Measurements from ENCODE around the gene CHRM3.
"Not testable (repeated sequence)": the region's sequence is repeated elsewhere in the genome, so short reads cannot be mapped to it uniquely, and the experiment has no call there.

Gene CHRM3

GRCh38 chr1:239386453-239387303 lies at the start of gene CHRM3:
TSS of gene CHRM3 (plus strand) at chr1:239386568. CDS start at chr1:239907452, 520,884 bp downstream.
- Mint-ChIP-seq H3K27ac (no peak within 1 kb of the TSS), H3K4me1 (ENCODE audit: low read depth) (peaks cover 10% of the 10 kb centered on the region), H3K27me3 (ENCODE audit: low read depth) (peaks cover 61% of the 10 kb centered on the region), H3K36me3 (ENCODE audit: low read depth) (no peaks in the 10 kb centered on the region), H3K9me3 (no peaks in the 10 kb centered on the region), H3K4me3 (peak within 1 kb of the TSS; percentile 84)

- H3K27ac Mint-ChIP-seq: no peak overlapping the region
- H3K9me3 Mint-ChIP-seq: no peaks in the 10 kb centered on the region
- no peaks in the 10 kb centered on the region for H3K4me1 Mint-ChIP-seq (ENCODE audit: low read depth)
- H3K36me3 Mint-ChIP-seq (ENCODE audit: low read depth): no peaks in the 10 kb centered on the region
- H3K4me3 Mint-ChIP-seq: no peak overlapping the region
- H3K27me3 Mint-ChIP-seq (ENCODE audit: low read depth): no peaks in the 10 kb centered on the region
Observed at GRCh38 chr1:239337799-239338430, 48.5 kb upstream of the CHRM3 start.

GRCh38 chr1:239347776-239348175 lies 38.6 kb upstream of the CHRM3 start:
- Mint-ChIP-seq H3K27me3 (ENCODE audit: low read depth) (no peaks in the 10 kb centered on the region), H3K4me3 (no peak overlapping the region), H3K4me1 (ENCODE audit: low read depth) (no peaks in the 10 kb centered on the region), H3K36me3 (ENCODE audit: low read depth) (no peaks in the 10 kb centered on the region), H3K9me3 (no peaks in the 10 kb centered on the region), H3K27ac (no peak overlapping the region)

DNA sequence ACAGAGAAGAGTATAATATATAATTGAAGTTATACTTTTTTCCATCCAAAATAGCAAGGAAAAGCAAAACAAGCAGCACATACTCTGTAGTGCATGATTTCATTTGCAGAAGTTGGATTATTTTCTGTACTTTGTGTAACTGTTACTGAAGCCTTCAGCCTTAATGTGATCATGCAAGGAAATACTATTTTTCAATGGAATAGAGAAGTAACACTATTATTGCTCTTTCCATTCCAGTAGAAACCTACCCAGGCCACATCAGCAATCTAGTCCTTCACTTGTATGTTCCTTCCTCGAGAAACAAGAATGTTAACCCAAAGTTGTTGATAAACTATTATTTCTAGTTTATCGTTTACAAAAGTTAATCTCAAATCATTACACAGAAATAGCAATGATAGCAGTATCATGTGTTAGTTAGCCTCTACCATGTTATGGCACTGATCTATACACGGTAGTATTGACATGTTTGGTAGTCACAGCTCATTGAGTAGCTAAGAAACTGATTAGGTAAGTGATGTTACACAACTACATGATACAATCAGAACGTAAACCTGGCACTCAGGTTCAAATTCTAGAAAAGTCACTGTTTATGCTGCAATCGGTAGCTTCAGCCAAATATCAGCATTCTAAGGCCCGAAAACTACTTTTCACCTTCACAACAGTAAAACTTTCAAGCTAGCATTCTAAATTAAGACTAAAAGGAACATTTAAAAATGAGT lies 37.6 kb upstream of the CHRM3 start:
- Mint-ChIP-seq H3K36me3 (ENCODE audit: low read depth) (no peaks in the 10 kb centered on the region), H3K27ac (no peak overlapping the region), H3K9me3 (no peaks in the 10 kb centered on the region), H3K4me1 (ENCODE audit: low read depth) (no peaks in the 10 kb centered on the region), H3K4me3 (no peak overlapping the region), H3K27me3 (ENCODE audit: low read depth) (no peaks in the 10 kb centered on the region)

DNA sequence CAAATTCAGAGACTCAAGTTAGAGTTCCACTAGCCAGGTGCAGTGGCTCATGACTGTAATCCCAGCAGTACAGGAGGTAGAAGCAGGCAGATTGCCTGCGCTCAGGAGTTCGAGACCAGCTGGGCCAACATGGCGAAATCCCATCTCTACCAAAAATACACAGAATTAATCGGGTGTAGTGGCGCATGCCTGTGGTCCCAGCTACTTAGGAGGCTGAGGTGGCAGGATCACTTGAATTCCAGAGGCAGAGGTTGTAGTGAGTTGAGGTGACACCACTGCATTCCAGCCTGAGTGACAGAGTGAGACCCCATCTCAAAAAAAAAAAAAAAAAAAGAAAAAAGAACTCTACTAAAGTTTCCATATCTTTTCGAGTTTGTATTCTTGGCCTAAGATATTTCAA lies 36.7 kb upstream of the CHRM3 start:
- Mint-ChIP-seq H3K9me3 (no peaks in the 10 kb centered on the region), H3K27ac (no peak overlapping the region), H3K4me1 (ENCODE audit: low read depth) (no peaks in the 10 kb centered on the region), H3K27me3 (ENCODE audit: low read depth) (no peaks in the 10 kb centered on the region), H3K36me3 (ENCODE audit: low read depth) (no peaks in the 10 kb centered on the region), H3K4me3 (no peak overlapping the region)

GRCh38 chr1:239353536-239353935 lies 32.8 kb upstream of the CHRM3 start:
- H3K27ac Mint-ChIP-seq: no peak overlapping the region
- no peak overlapping the region for H3K4me3 Mint-ChIP-seq
- no peaks in the 10 kb centered on the region for H3K4me1 Mint-ChIP-seq (ENCODE audit: low read depth)
- no peaks in the 10 kb centered on the region for H3K9me3 Mint-ChIP-seq
- H3K27me3 Mint-ChIP-seq (ENCODE audit: low read depth): no peaks in the 10 kb centered on the region
- H3K36me3 Mint-ChIP-seq (ENCODE audit: low read depth): no peaks in the 10 kb centered on the region

- H3K27ac Mint-ChIP-seq: no peak overlapping the region
- no peaks in the 10 kb centered on the region for H3K36me3 Mint-ChIP-seq (ENCODE audit: low read depth)
- H3K27me3 Mint-ChIP-seq (ENCODE audit: low read depth): no peaks in the 10 kb centered on the region
- H3K4me1 Mint-ChIP-seq (ENCODE audit: low read depth): no peaks in the 10 kb centered on the region
- H3K9me3 Mint-ChIP-seq: no peaks in the 10 kb centered on the region
- H3K4me3 Mint-ChIP-seq: no peak overlapping the region
Observed at GRCh38 chr1:239354231-239354630, 32.1 kb upstream of the CHRM3 start.

GRCh38 chr1:239357867-239358266 lies 28.5 kb upstream of the CHRM3 start:
- Mint-ChIP-seq H3K27ac (no peak overlapping the region), H3K4me3 (no peak overlapping the region), H3K9me3 (no peaks in the 10 kb centered on the region), H3K27me3 (ENCODE audit: low read depth) (no peaks in the 10 kb centered on the region), H3K4me1 (ENCODE audit: low read depth) (no peaks in the 10 kb centered on the region), H3K36me3 (ENCODE audit: low read depth) (no peaks in the 10 kb centered on the region)

- Mint-ChIP-seq H3K9me3 (no peaks in the 10 kb centered on the region), H3K27ac (no peak overlapping the region), H3K36me3 (ENCODE audit: low read depth) (no peaks in the 10 kb centered on the region), H3K4me1 (ENCODE audit: low read depth) (no peaks in the 10 kb centered on the region), H3K27me3 (ENCODE audit: low read depth) (no peaks in the 10 kb centered on the region), H3K4me3 (no peak overlapping the region)
Observed at GRCh38 chr1:239361403-239361802, 25.0 kb upstream of the CHRM3 start.

DNA sequence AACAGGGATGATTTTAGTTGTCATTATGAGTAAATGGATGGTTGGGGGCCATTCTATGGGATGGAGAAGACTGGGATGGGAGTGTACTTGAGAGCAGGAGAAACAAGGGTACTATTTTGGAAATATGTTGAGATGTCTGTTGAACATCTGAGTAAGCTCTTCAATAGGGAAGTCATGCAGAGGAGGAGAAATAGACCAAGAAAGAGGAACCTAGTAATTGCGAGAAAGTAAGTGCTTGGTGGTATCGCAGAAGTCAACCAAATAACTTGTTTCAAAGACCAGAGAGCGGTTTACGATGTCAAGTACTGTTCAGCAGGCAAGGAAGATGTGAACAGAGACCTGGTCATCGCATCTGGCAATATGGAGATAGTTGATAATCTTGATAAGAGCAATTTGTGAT lies 22.4 kb upstream of the CHRM3 start:
- H3K27ac Mint-ChIP-seq: no peak overlapping the region

GRCh38 chr1:239367196-239367810 lies 19.1 kb upstream of the CHRM3 start:
- Mint-ChIP-seq H3K9me3 (no peaks in the 10 kb centered on the region), H3K27me3 (ENCODE audit: low read depth) (no peaks in the 10 kb centered on the region), H3K27ac (no peak overlapping the region), H3K4me1 (ENCODE audit: low read depth) (no peaks in the 10 kb centered on the region), H3K4me3 (no peak overlapping the region), H3K36me3 (ENCODE audit: low read depth) (no peaks in the 10 kb centered on the region)

More for the DNA sequence above, 22.4 kb upstream of the CHRM3 start:
- Mint-ChIP-seq H3K9me3 (no peaks in the 10 kb centered on the region), H3K4me1 (ENCODE audit: low read depth) (no peaks in the 10 kb centered on the region), H3K36me3 (ENCODE audit: low read depth) (no peaks in the 10 kb centered on the region), H3K4me3 (no peak overlapping the region), H3K27me3 (ENCODE audit: low read depth) (no peaks in the 10 kb centered on the region)

DNA sequence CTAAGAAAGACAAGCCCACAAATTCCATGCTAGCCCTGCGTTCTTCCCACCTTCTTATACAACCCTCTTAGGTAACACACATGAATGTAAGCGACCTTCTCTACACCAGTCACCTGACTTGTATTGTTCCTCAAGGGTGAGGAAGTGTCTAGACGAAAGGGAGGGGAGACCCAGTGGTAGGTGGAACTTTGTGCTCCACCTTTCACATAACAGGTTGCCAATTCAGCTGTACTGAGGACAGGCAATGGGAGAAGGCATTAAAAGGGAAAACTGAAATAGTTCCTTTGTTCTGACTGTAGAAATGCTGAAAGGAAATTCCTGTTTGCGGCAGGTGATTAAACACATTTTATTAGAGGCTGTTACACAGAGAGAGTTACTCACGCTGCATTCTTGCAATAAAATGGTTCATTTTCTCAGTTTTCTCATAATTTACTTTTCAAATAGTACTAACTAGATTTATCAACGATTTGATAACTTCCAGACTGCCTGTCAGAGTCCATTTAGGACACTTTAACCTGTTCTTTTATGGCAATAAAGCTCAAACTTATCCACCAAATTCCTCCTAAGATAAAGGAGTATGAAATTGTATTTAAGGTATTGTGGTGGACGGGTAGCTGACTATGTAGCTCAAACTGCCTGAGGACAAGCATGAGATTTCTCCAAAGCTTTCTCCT lies 17.8 kb upstream of the CHRM3 start:
- Mint-ChIP-seq H3K27ac (no peak overlapping the region), H3K9me3 (no peaks in the 10 kb centered on the region), H3K27me3 (ENCODE audit: low read depth) (no peaks in the 10 kb centered on the region), H3K4me1 (ENCODE audit: low read depth) (no peaks in the 10 kb centered on the region), H3K4me3 (no peak overlapping the region), H3K36me3 (ENCODE audit: low read depth) (no peaks in the 10 kb centered on the region)

DNA sequence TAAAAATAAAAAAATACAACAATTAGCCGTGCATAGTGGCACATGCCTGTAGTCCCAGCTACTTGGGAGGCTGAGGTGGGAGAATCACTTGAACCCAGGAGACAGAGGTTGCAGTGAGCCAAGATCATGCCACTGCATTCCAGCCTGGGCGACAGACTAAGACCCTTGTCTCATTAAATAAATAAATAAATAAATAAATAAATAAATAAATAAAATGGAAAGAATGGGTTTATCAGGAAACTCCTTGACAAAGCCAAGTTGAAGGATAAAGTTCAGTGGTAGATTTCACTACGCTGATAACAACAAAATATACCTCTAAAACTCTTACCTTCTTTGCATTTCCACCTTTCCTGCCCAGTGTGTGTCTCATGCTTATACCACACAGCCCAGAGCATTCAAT lies 15.5 kb upstream of the CHRM3 start:
- not testable (repeated sequence) for H3K9me3 Mint-ChIP-seq; H3K36me3 Mint-ChIP-seq (ENCODE audit: low read depth); H3K27me3 Mint-ChIP-seq (ENCODE audit: low read depth); H3K27ac Mint-ChIP-seq; H3K4me3 Mint-ChIP-seq; H3K4me1 Mint-ChIP-seq (ENCODE audit: low read depth)

DNA sequence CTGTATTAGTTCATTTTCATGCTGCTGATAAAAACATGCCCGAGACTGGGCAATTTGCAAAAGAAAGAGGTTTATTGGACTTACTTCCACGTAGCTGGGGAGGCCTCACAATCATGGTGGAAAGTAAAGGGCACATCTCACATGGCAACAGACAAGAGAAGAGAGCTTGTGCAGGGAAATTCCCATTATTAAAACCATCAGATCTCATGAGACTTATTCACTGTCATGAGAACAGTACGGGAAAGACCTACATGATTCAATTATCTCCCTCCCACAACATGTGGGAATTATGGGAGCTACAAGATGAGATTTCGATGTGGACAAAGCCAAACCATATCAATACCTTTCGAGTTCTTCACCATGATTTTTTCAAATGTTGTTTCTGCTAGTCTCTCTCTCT lies 3.7 kb upstream of the CHRM3 start:
- no peak overlapping the region for H3K27ac Mint-ChIP-seq
- no peak overlapping the region for H3K4me3 Mint-ChIP-seq
- peaks cover 39% of the 10 kb centered on the region for H3K27me3 Mint-ChIP-seq (ENCODE audit: low read depth)
- H3K4me1 Mint-ChIP-seq (ENCODE audit: low read depth): peaks cover 9% of the 10 kb centered on the region
- H3K9me3 Mint-ChIP-seq: no peaks in the 10 kb centered on the region
- H3K36me3 Mint-ChIP-seq (ENCODE audit: low read depth): no peaks in the 10 kb centered on the region

All from T-helper 1 cell treated with Interleukin-12 subunit alpha and Interleukin-12 subunit beta and Interleukin-4 antibody, amounts not matched to agents 30 μg/mL and 1 μg/mL, for 36 hours (primary cell).